Endothelial cell of umbilical vein (primary cell): Measurements from ENCODE around the gene TXNDC15. TPM values are rescaled to one million over a fixed set of nuclear protein-coding genes. Genes with fewer than 3 reads are reported as not detected.
"Not testable (repeated sequence)": the region's sequence is repeated elsewhere in the genome, so short reads cannot be mapped to it uniquely, and the experiment has no call there.

Experiments
- BruUV-seq: library from RNA; stranded (reverse); fragments of 400-500 nt; replicated peaks from 2 replicates; lab custom pipeline; 2021; lab: Mats Ljungman, UMichigan
- CTCF ChIA-PET: fragments of 300-600, 350-600 bp; sonication (Branson Sonifier 250); formaldehyde crosslinking; loops from one replicate; lab custom pipeline; 2021; ENCODE audit warnings: antibody characterized with exemption, inconsistent platforms; lab: Charles Lee
- POLR2A ChIA-PET: fragments of 300-600, 350-600 bp; sonication (Branson Sonifier 250); formaldehyde crosslinking; loops from one replicate; lab custom pipeline; 2021; ENCODE audit warnings: antibody characterized with exemption, inconsistent platforms; lab: Charles Lee
- DNase-seq: peaks from one replicate; pipeline ENCODE4 v3.0.0-alpha.2; 2011; ENCODE audit warnings: low read depth, low spot score
- FAIRE-seq: peaks from 2 replicates; lab custom pipeline; 2011; peaks lifted over from hg19 to GRCh38; lab: Jason Lieb, UNC
- H2AFZ ChIP-seq: 2 replicates; pipeline ENCODE4 v1.6.0; 2012; ENCODE audit warnings: low read depth, low read length, control low read depth, inconsistent platforms
- H3K27ac ChIP-seq: 2 replicates; pipeline ENCODE4 v1.5.1; 2011; ENCODE audit warnings: low read depth, mild to moderate bottlenecking, control low read depth, low read length, moderate library complexity; ENCODE audit not compliant: insufficient read depth
- H3K27me3 ChIP-seq, 2 experiments: 2 replicates each; pipeline versions ENCODE4 v1.6.0 to v1.6.1; 2011; ENCODE audit warnings: low read length in 2 of 2, mixed read lengths in 1 of 2; ENCODE audit not compliant: control insufficient read depth in 2 of 2, insufficient read depth in 2 of 2
- H3K36me3 ChIP-seq, 2 experiments: 2 replicates in 1 of 2; 3 replicates in 1 of 2; pipeline ENCODE4 v1.5.1; 2011; ENCODE audit warnings: low read length in 2 of 2, mild to moderate bottlenecking in 1 of 2, moderate library complexity in 1 of 2; ENCODE audit not compliant: control insufficient read depth in 2 of 2, insufficient read depth in 2 of 2; ENCODE audit errors: extremely low read depth in 1 of 2
- H3K4me1 ChIP-seq: 3 replicates; pipeline ENCODE4 v1.5.1; 2011; ENCODE audit warnings: mild to moderate bottlenecking, low read length; ENCODE audit not compliant: control insufficient read depth, insufficient read depth; ENCODE audit errors: extremely low read depth
- H3K4me2 ChIP-seq: 2 replicates; pipeline ENCODE4 v1.6.1; 2011; ENCODE audit warnings: low read length, control low read depth, mixed read lengths; ENCODE audit not compliant: insufficient read depth
- H3K4me3 ChIP-seq, 3 experiments: fragments of 200-600 bp in 1 of 3; sonication (generic), shearing (Covaris generic) in 1 of 3; replicated peaks in 1 of 3; 2 replicates each; pipeline ENCODE4 v1.5.1; 2011 to 2016; ENCODE audit warnings: control low read depth in 3 of 3, low read length in 3 of 3, mild to moderate bottlenecking in 2 of 3, inconsistent platforms in 1 of 3, low read depth in 1 of 3, moderate library complexity in 1 of 3; ENCODE audit not compliant: insufficient read depth in 1 of 3
- H3K79me2 ChIP-seq: 2 replicates; pipeline ENCODE4 v1.6.0; 2012; ENCODE audit warnings: low read length, inconsistent platforms; ENCODE audit not compliant: control insufficient read depth, insufficient read depth
- H3K9ac ChIP-seq: replicated peaks from 2 replicates; pipeline ENCODE3; 2011; ENCODE audit warnings: low read length, control low read depth; ENCODE audit not compliant: insufficient read depth; ENCODE audit errors: extremely low read depth
- H3K9me1 ChIP-seq: replicated peaks from 3 replicates; pipeline ENCODE4 v1.6.0; 2011; ENCODE audit warnings: mild to moderate bottlenecking, low read length; ENCODE audit not compliant: control insufficient read depth, insufficient read depth; ENCODE audit errors: extremely low read depth
- H3K9me3 ChIP-seq: replicated peaks from 2 replicates; pipeline ENCODE4 v1.5.1; 2012; ENCODE audit warnings: low read length, inconsistent platforms; ENCODE audit not compliant: control insufficient read depth, insufficient read depth
- H4K20me1 ChIP-seq: replicated peaks from 2 replicates; pipeline ENCODE3; 2011; ENCODE audit warnings: mild to moderate bottlenecking, low read length; ENCODE audit not compliant: control insufficient read depth, insufficient read depth; ENCODE audit errors: extremely low read depth
- EZH2 ChIP-seq: IDR thresholded peaks from 2 replicates; pipeline ENCODE4 v1.6.1; 2012; ENCODE audit warnings: borderline replicate concordance, low read depth, mild to moderate bottlenecking, moderate library complexity, low read length, inconsistent platforms; ENCODE audit not compliant: severe bottlenecking
- FOS ChIP-seq: IDR thresholded peaks from 2 replicates; pipeline ENCODE4 v1.6.1; 2011; ENCODE audit warnings: mild to moderate bottlenecking, low read length, moderate library complexity, borderline replicate concordance; ENCODE audit not compliant: insufficient read depth
- GATA2 ChIP-seq: IDR thresholded peaks from 2 replicates; pipeline ENCODE4 v1.7.0; 2011; ENCODE audit warnings: low read depth, mild to moderate bottlenecking, moderate library complexity, mixed read lengths, low read length; ENCODE audit not compliant: insufficient read length, insufficient read depth
- JUN ChIP-seq: IDR thresholded peaks from 2 replicates; pipeline ENCODE4 v1.6.1; 2011; ENCODE audit warnings: borderline replicate concordance, low read depth; ENCODE audit not compliant: insufficient read length, insufficient read depth
- MYC ChIP-seq: IDR thresholded peaks from one replicate; pipeline ENCODE4 v1.6.1; 2011; ENCODE audit warnings: mild to moderate bottlenecking, low read depth, low read length
- POLR2A ChIP-seq: IDR thresholded peaks from 2 replicates; pipeline ENCODE4 v1.6.1; 2012; ENCODE audit warnings: low read depth, mild to moderate bottlenecking, control low read depth, low read length
- POLR2AphosphoS5 ChIP-seq: IDR thresholded peaks from 2 replicates; pipeline ENCODE4 v1.6.1; 2012; ENCODE audit warnings: low read depth, mild to moderate bottlenecking, control low read depth, low read length, moderate library complexity; ENCODE audit not compliant: insufficient read depth
- dilution Hi-C: fragments of 300-500 bp; cut with MboI; formaldehyde crosslinking; loops from one replicate; pipeline ENCODE4 v1.15.0; 2019; ENCODE audit warnings: low sequenced_read_pairs; ENCODE audit not compliant: extremely low pct_ligation_motif_present
- intact Hi-C: fragments of 100-400 bp; cut with micrococcal nuclease; formaldehyde crosslinking; loops from one replicate; pipeline ENCODE4 v1.10.0; 2022
- polyA plus RNA-seq, 4 experiments: library from polyadenylated mRNA; depleted of rRNA in 3 of 4; stranded (reverse) in 3 of 4; unstranded in 1 of 4; fragments of >200 nt; gene quantifications; 2 replicates each; pipeline versions ENCODE4 v1.2.1 to v1.2.3, GENCODE V29; 2011 to 2012; ENCODE audit warnings: missing spikeins in 1 of 4
- total RNA-seq: library from RNA; stranded (reverse); gene quantifications from 2 replicates; pipeline ENCODE4 v1.2.3, GENCODE V29; 2021
- TF ChIP-seq, protein P1 (sequence below), 2 donors: IDR thresholded peaks; 1 replicate in 1 of 2; 2 replicates in 1 of 2; pipeline ENCODE4 v1.5.1; 2011; ENCODE audit warnings: low read length in 2 of 2, mild to moderate bottlenecking in 2 of 2, moderate library complexity in 2 of 2, control low read depth in 1 of 2, inconsistent platforms in 1 of 2, low read depth in 1 of 2; ENCODE audit not compliant: insufficient read depth in 1 of 2; ENCODE audit errors: extremely low read depth in 1 of 2
- TF ChIP-seq, protein P2 (sequence below): IDR thresholded peaks from 2 replicates; pipeline ENCODE4 v1.6.1; 2011; ENCODE audit not compliant: insufficient read depth, insufficient read length

TXNDC15 gene
- total and polyA plus RNA-seq, 2 donors (not counting 3 experiments of a cell fraction or from before 2014, with no cell fraction given), result 57.2 to 68.6 TPM

DNA sequence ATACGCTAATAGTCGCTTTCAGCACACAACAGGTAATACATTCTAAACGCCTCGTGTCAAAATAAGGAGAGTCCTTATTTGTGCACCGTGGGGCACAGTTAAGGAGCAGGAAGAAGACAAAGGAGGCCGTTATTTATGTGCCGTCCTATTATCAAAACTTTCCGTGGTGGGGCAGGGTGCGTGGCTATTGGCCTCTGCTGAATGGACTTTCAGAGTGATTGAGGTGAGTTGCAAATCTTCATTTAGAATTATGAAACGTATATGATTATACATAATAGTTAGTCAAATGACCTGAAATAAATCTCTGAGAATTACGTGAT lies 27.6 kb upstream of the TXNDC15 start:
- ChIA-PET CTCF (interaction anchor here (0.7 to 1.2 kb wide), 3 partner anchors 15 to 108 kb away, joined by 3 to 4 read pairs (median 4); partner anchors contain the start of gene CAMLG), POLR2A (no interaction called here)
- intact Hi-C loops, result loop anchor here (5.0 kb wide), 2 partner anchors 64 to 199 kb away; partner anchors contain the start of gene SEC24A

DNA sequence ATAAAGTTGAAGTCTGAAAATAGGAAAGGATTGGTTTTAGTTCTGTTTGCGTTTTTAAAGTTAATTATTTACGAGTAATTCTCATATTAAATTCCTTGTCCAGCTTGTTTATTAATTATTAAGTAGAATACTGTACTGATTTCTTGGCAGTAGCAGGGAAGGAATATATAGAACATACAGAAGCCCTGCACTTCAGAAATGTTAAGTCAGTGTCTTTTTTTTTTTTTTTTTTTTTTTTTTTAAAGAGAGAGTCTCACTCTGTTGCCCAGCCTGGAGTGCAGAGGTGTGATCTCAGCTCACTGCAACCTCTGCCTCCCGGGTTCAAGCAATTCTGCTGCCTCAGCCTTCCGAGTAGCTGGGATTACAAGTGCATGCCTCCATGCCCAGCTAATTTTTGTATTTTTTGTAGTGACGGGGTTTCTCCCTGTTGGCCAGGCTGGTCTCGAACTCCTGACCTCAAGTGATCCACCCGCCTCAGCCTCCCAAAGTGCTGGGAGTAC lies 24.7 kb upstream of the TXNDC15 start:
- H3K9ac ChIP-seq, H3K4me3 ChIP-seq, BruUV-seq, H3K9me1 ChIP-seq, DNase-seq, FAIRE-seq, dilution Hi-C loops, POLR2A ChIA-PET, H3K4me2 ChIP-seq, H4K20me1 ChIP-seq, H2AFZ ChIP-seq, H3K27ac ChIP-seq, H3K9me3 ChIP-seq, H3K27me3 ChIP-seq: not testable (repeated sequence)
- Histone ChIP-seq H3K79me2 (peaks cover 70% of the 10 kb centered on the region), H3K36me3 (peaks cover 0 to 10% of the 10 kb centered on the region in 2 experiments), H3K4me1 (peaks cover 32% of the 10 kb centered on the region)
- CTCF ChIA-PET, result interaction anchor here (0.8 to 1.9 kb wide), 2 partner anchors 16 to 111 kb away, joined by 3 to 8 read pairs; partner anchors contain the start of gene CAMLG
- intact Hi-C loops, result loop anchor here (5.0 kb wide), 2 partner anchors 67 to 202 kb away; partner anchors contain the start of gene SEC24A

More for the DNA sequence above, 27.6 kb upstream of the TXNDC15 start:
- no peak for FAIRE-seq
- Histone ChIP-seq H3K4me3 (peak overlapping the region; percentile 78 to 97 (median 82)), H4K20me1 (no peaks in the 10 kb centered on the region), H3K9me1 (no peaks in the 10 kb centered on the region), H3K36me3 (peaks cover 0 to 2% of the 10 kb centered on the region in 2 experiments), H3K9ac (peak overlapping the region; percentile 96), H3K27ac (peak overlapping the region; percentile 90), H3K79me2 (peaks cover 47% of the 10 kb centered on the region), H3K4me2 (peak overlapping the region; percentile 99), H3K4me1 (peaks cover 39% of the 10 kb centered on the region), H3K9me3 (no peaks in the 10 kb centered on the region), H3K27me3 (no peaks in the 10 kb centered on the region), H2AFZ (peak overlapping the region; percentile 30)
- dilution Hi-C loops, result no loop called here
- DNase-seq, result peak; percentile 63
- no peak for TF ChIP-seq GATA2
- TF ChIP-seq POLR2AphosphoS5, result no peak
- no peak for TF ChIP-seq MYC
- no peak for TF ChIP-seq POLR2A
- TF ChIP-seq, protein P1, sequence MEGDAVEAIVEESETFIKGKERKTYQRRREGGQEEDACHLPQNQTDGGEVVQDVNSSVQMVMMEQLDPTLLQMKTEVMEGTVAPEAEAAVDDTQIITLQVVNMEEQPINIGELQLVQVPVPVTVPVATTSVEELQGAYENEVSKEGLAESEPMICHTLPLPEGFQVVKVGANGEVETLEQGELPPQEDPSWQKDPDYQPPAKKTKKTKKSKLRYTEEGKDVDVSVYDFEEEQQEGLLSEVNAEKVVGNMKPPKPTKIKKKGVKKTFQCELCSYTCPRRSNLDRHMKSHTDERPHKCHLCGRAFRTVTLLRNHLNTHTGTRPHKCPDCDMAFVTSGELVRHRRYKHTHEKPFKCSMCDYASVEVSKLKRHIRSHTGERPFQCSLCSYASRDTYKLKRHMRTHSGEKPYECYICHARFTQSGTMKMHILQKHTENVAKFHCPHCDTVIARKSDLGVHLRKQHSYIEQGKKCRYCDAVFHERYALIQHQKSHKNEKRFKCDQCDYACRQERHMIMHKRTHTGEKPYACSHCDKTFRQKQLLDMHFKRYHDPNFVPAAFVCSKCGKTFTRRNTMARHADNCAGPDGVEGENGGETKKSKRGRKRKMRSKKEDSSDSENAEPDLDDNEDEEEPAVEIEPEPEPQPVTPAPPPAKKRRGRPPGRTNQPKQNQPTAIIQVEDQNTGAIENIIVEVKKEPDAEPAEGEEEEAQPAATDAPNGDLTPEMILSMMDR (IDR thresholded peaks at IDR 0.05; ENCODE audit: extremely low read depth in 1 of 2, insufficient read depth in 1 of 2, low read depth in 1 of 2, low read length in 2 of 2), result no peak
- TF ChIP-seq FOS, result no peak
- TF ChIP-seq EZH2, result no peak
- TF ChIP-seq, protein P2, sequence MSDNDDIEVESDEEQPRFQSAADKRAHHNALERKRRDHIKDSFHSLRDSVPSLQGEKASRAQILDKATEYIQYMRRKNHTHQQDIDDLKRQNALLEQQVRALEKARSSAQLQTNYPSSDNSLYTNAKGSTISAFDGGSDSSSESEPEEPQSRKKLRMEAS, result no peak
- no peak for TF ChIP-seq JUN
- TSS peak; percentile 41 for BruUV-seq
